ENCODE results near the gene TREML2. TPM values are rescaled to one million over a fixed set of nuclear protein-coding genes. Genes with fewer than 3 reads are reported as not detected.

The TREML2 gene
- polyA plus RNA-seq, 1 donor (not counting 4 experiments of a cell fraction or from before 2014, with no cell fraction given) = 0.03 TPM

DNA sequence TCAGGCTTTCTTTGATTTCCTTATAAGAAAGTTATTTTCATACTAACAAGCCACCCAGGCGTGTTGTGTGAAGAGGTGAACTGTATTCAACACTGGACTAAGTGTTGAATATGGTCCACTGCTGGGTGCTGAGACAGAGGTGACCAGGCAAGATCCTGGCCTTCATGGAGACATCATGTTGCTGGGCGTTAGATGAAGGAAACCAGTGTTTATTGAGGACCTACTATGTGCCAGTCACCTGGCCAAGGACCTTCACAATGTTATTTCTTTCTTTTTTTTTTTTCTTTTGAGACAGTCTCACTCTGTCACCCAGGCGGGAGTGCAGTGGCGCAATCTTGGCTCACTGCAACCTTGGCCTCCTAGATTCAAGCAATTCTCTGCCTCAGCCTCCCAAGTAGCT lies 44.9 kb downstream of the TREML2 start:
- Histone ChIP-seq H3K4me3 (ENCODE audit: control insufficient read depth in 2 of 3, extremely low read depth in 1 of 3, insufficient read depth in 2 of 3, low read depth in 1 of 3, low read length in 3 of 3) (no peak overlapping the region), H3K27me3 (ENCODE audit: control insufficient read depth, extremely low read depth, insufficient read depth, low read length) (no peaks in the 10 kb centered on the region), H3K27ac (ENCODE audit: control insufficient read depth, insufficient read depth, low read length) (no peak overlapping the region), H3K4me2 (ENCODE audit: control insufficient read depth, extremely low read depth, insufficient read depth, low read depth, low read length) (no peak overlapping the region), H3K9me3 (ENCODE audit: control insufficient read depth, low read depth, low read length) (no peaks in the 10 kb centered on the region), H3K79me2 (ENCODE audit: control insufficient read depth, insufficient read depth, low read length) (no peaks in the 10 kb centered on the region), H4K20me1 (ENCODE audit: control insufficient read depth, extremely low read depth, insufficient read depth, low read length) (no peaks in the 10 kb centered on the region), H3K9me1 (ENCODE audit: control insufficient read depth, extremely low read depth, insufficient read depth, low read length) (no peaks in the 10 kb centered on the region), H3K9ac (ENCODE audit: control insufficient read depth, extremely low read depth, insufficient read depth, low read length) (no peak overlapping the region), H3K36me3 (ENCODE audit: control insufficient read depth in 2 of 2, extremely low read depth in 1 of 2, insufficient read depth in 2 of 2, low read length in 2 of 2) (no peaks in the 10 kb centered on the region), H2AFZ (ENCODE audit: control insufficient read depth, low read length) (no peak overlapping the region), H3K4me1 (ENCODE audit: control insufficient read depth, extremely low read depth, insufficient read depth, low read length) (peaks cover 21% of the 10 kb centered on the region)
- DNase-seq (ENCODE audit: low read depth, low spot score) (no peak), FAIRE-seq (no peak)
- dilution Hi-C loops (cut with MboI; ENCODE audit: extremely low pct_ligation_motif_present, low sequenced_read_pairs) = no loop called here
- TF ChIP-seq, protein P1, sequence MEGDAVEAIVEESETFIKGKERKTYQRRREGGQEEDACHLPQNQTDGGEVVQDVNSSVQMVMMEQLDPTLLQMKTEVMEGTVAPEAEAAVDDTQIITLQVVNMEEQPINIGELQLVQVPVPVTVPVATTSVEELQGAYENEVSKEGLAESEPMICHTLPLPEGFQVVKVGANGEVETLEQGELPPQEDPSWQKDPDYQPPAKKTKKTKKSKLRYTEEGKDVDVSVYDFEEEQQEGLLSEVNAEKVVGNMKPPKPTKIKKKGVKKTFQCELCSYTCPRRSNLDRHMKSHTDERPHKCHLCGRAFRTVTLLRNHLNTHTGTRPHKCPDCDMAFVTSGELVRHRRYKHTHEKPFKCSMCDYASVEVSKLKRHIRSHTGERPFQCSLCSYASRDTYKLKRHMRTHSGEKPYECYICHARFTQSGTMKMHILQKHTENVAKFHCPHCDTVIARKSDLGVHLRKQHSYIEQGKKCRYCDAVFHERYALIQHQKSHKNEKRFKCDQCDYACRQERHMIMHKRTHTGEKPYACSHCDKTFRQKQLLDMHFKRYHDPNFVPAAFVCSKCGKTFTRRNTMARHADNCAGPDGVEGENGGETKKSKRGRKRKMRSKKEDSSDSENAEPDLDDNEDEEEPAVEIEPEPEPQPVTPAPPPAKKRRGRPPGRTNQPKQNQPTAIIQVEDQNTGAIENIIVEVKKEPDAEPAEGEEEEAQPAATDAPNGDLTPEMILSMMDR (optimal IDR thresholded peaks at IDR 0.05 in 1 of 3, IDR thresholded peaks at IDR 0.05 in 1 of 3, conservative IDR thresholded peaks at IDR 0.05 in 1 of 3; ENCODE audit: extremely low read depth in 1 of 3, insufficient read depth in 2 of 3, low read length in 3 of 3) = no peak
- TF ChIP-seq EZH2 (IDR thresholded peaks at IDR 0.05; ENCODE audit: low read length) = no peak

DNA sequence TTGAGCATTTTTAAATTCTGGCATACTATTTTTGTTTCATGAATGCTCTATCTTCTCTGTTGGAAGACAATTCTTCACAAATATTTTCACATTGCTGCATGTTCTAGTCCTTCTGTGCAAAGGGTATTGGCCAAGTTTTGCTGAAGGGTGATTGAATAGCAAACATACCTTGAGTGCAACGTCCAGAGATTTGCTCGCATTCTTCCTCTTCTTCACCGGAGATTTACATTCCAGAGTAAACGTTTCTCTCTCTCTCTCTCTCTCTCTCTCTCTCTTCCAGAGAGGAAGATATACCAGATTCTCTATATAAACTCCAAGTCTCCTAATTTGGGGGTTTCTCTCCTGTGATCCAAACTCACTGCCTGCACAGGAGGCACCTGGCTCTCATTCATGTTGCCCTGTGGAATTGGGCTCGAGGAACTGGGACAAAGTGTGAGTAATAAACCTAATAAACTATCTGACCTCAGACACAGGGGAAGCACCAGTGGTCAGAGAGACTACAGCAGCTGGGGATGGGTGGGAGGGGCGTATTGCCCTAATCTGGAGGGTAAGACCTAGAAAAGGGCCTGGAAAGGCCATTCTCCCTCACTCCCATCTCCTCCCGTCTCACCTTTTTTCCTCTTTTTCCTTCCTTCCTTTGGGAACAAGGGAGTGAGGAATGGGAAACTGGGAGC lies 45.7 kb downstream of the TREML2 start:
- TF ChIP-seq EZH2 (IDR thresholded peaks at IDR 0.05; ENCODE audit: low read length) = no peak
- TF ChIP-seq, protein P1 (optimal IDR thresholded peaks at IDR 0.05 in 1 of 3, IDR thresholded peaks at IDR 0.05 in 1 of 3, conservative IDR thresholded peaks at IDR 0.05 in 1 of 3; ENCODE audit: extremely low read depth in 1 of 3, insufficient read depth in 2 of 3, low read length in 3 of 3) = no peak
- Histone ChIP-seq H3K9me3 (ENCODE audit: control insufficient read depth, low read depth, low read length) (no peaks in the 10 kb centered on the region), H2AFZ (ENCODE audit: control insufficient read depth, low read length) (no peak overlapping the region), H3K4me1 (ENCODE audit: control insufficient read depth, extremely low read depth, insufficient read depth, low read length) (peaks cover 21% of the 10 kb centered on the region), H3K4me3 (ENCODE audit: control insufficient read depth in 2 of 3, extremely low read depth in 1 of 3, insufficient read depth in 2 of 3, low read depth in 1 of 3, low read length in 3 of 3) (no peak overlapping the region), H4K20me1 (ENCODE audit: control insufficient read depth, extremely low read depth, insufficient read depth, low read length) (no peaks in the 10 kb centered on the region), H3K36me3 (ENCODE audit: control insufficient read depth in 2 of 2, extremely low read depth in 1 of 2, insufficient read depth in 2 of 2, low read length in 2 of 2) (no peaks in the 10 kb centered on the region), H3K27ac (ENCODE audit: control insufficient read depth, insufficient read depth, low read length) (no peak overlapping the region), H3K9ac (ENCODE audit: control insufficient read depth, extremely low read depth, insufficient read depth, low read length) (no peak overlapping the region), H3K4me2 (ENCODE audit: control insufficient read depth, extremely low read depth, insufficient read depth, low read depth, low read length) (no peak overlapping the region), H3K9me1 (ENCODE audit: control insufficient read depth, extremely low read depth, insufficient read depth, low read length) (no peaks in the 10 kb centered on the region), H3K79me2 (ENCODE audit: control insufficient read depth, insufficient read depth, low read length) (no peaks in the 10 kb centered on the region), H3K27me3 (ENCODE audit: control insufficient read depth, extremely low read depth, insufficient read depth, low read length) (no peaks in the 10 kb centered on the region)
- FAIRE-seq = no peak
- no peak for DNase-seq (ENCODE audit: low read depth, low spot score)
- dilution Hi-C loops (cut with MboI; ENCODE audit: extremely low pct_ligation_motif_present, low sequenced_read_pairs) = no loop called here
